ENCODE results near the gene AQP9. TPM values are rescaled to one million over a fixed set of nuclear protein-coding genes. Genes with fewer than 3 reads are reported as not detected.

AQP9 gene
- total and polyA plus RNA-seq, 2 of the 8 experiments (the other 6 are each of a cell fraction or from before 2014, with no cell fraction given), result not detected

GRCh38 chr15:58171476-58172061, 33.4 kb downstream of the AQP9 start (continued):
- no peak for TF ChIP-seq CHD2 (IDR thresholded peaks at IDR 0.05; ENCODE audit: low read length)
